Fibroblast of lung (primary cell): Measurements from ENCODE around the gene DDX10. TPM values are rescaled to one million over a fixed set of nuclear protein-coding genes. Genes with fewer than 3 reads are reported as not detected.

Experiments used
- DNase-seq, 2 donors: peaks; one replicate each; pipeline versions ENCODE4 v3.0.0 to v3.0.0-alpha.2; 2010; ENCODE audit warnings: low read depth in 2 of 2
- H2AFZ ChIP-seq: 2 replicates; pipeline ENCODE4 v1.5.1; 2012; ENCODE audit warnings: low read length, control low read depth, inconsistent platforms
- H3K27ac ChIP-seq: 2 replicates; pipeline ENCODE4 v1.5.1; 2011; ENCODE audit warnings: low read length, control low read depth; ENCODE audit not compliant: insufficient read depth
- H3K27me3 ChIP-seq: 2 replicates; pipeline ENCODE4 v1.5.1; 2011; ENCODE audit warnings: mild to moderate bottlenecking, low read length; ENCODE audit not compliant: control insufficient read depth, insufficient read depth
- H3K36me3 ChIP-seq: 2 replicates; pipeline ENCODE4 v1.5.1; 2011; ENCODE audit warnings: low read length; ENCODE audit not compliant: control insufficient read depth, insufficient read depth
- H3K4me1 ChIP-seq: 2 replicates; pipeline ENCODE4 v1.5.1; 2011; ENCODE audit warnings: low read length; ENCODE audit not compliant: control insufficient read depth, insufficient read depth; ENCODE audit errors: extremely low read depth
- H3K4me2 ChIP-seq: 2 replicates; pipeline ENCODE4 v1.5.1; 2011; ENCODE audit warnings: low read length, control low read depth; ENCODE audit not compliant: insufficient read depth; ENCODE audit errors: extremely low read depth
- H3K4me3 ChIP-seq, 4 experiments: fragments of 200-600 bp in 1 of 4; sonication (generic) in 1 of 4; replicated peaks in 1 of 4; 2 replicates each; pipeline ENCODE4 v1.5.1; 2011 to 2016; ENCODE audit warnings: low read length in 4 of 4, low read depth in 3 of 4, mild to moderate bottlenecking in 3 of 4, control low read depth in 2 of 4, inconsistent platforms in 1 of 4, mixed read lengths in 1 of 4; ENCODE audit not compliant: insufficient read depth in 1 of 4; ENCODE audit errors: control extremely low read depth in 1 of 4
- H3K79me2 ChIP-seq: 2 replicates; pipeline ENCODE4 v1.5.1; 2012; ENCODE audit warnings: mild to moderate bottlenecking, low read length, inconsistent platforms; ENCODE audit not compliant: control insufficient read depth, insufficient read depth
- H3K9ac ChIP-seq: 2 replicates; pipeline ENCODE4 v1.5.1; 2011; ENCODE audit warnings: mild to moderate bottlenecking, low read length, control low read depth; ENCODE audit not compliant: insufficient read depth
- H3K9me3 ChIP-seq: 2 replicates; pipeline ENCODE4 v1.5.1; 2012; ENCODE audit warnings: low read depth, low read length; ENCODE audit not compliant: control insufficient read depth, insufficient read depth
- H4K20me1 ChIP-seq: 2 replicates; pipeline ENCODE4 v1.5.1; 2011; ENCODE audit warnings: low read length; ENCODE audit not compliant: control insufficient read depth, insufficient read depth; ENCODE audit errors: extremely low read depth
- EZH2 ChIP-seq: IDR thresholded peaks from 2 replicates; pipeline ENCODE4 v1.5.1; 2012; ENCODE audit warnings: low read length, control low read depth, mild to moderate bottlenecking; ENCODE audit errors: missing control alignments
- polyA plus RNA-seq, 2 donors: library from polyadenylated mRNA; depleted of rRNA in 1 of 2; stranded (reverse) in 1 of 2; unstranded in 1 of 2; fragments of >200 nt; gene quantifications; 2 replicates each; pipeline ENCODE4 v1.2.1, GENCODE V29; 2011 to 2012; ENCODE audit warnings: missing spikeins in 1 of 2
- total RNA-seq: library from RNA; depleted of rRNA; stranded (reverse); fragments of >200 nt; gene quantifications from 2 replicates; pipeline ENCODE4 v1.2.1, GENCODE V29; 2014
- TF ChIP-seq, protein P1 (sequence below), 2 donors: IDR thresholded peaks in 1 of 2; conservative IDR thresholded peaks in 1 of 2; 1 replicate in 1 of 2; 2 replicates in 1 of 2; pipeline ENCODE4 v1.5.1; 2011 to 2012; ENCODE audit warnings: low read length in 2 of 2, control low read depth in 1 of 2, inconsistent platforms in 1 of 2, low read depth in 1 of 2, mild to moderate bottlenecking in 1 of 2

DDX10 gene
- total and polyA plus RNA-seq, 2 donors (not counting 1 experiment from before 2014, with no cell fraction given) = 18.5 to 20.7 TPM

DNA sequence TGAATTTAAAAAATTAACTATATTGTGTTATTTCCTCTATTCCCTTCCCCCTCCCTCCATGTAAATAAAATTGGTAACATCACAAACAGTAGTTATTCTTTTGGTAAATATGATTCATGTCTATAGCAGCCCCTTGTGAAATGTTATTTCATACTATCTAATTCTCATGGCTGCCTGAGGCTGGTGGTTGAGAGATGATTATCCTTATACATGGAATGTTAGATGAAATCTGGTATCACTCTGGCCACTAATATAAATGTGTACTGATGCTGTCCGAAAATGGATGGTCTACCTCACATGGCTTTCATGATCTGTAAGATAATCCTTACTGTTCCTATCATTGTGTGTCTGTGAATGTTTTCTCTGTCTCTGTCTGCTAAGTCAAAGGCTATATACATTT is 46.3 kb upstream of the DDX10 start:
- Histone ChIP-seq H4K20me1 (no peaks in the 10 kb centered on the region), H3K9ac (no peak overlapping the region)
- DNase-seq = no peak

DNA sequence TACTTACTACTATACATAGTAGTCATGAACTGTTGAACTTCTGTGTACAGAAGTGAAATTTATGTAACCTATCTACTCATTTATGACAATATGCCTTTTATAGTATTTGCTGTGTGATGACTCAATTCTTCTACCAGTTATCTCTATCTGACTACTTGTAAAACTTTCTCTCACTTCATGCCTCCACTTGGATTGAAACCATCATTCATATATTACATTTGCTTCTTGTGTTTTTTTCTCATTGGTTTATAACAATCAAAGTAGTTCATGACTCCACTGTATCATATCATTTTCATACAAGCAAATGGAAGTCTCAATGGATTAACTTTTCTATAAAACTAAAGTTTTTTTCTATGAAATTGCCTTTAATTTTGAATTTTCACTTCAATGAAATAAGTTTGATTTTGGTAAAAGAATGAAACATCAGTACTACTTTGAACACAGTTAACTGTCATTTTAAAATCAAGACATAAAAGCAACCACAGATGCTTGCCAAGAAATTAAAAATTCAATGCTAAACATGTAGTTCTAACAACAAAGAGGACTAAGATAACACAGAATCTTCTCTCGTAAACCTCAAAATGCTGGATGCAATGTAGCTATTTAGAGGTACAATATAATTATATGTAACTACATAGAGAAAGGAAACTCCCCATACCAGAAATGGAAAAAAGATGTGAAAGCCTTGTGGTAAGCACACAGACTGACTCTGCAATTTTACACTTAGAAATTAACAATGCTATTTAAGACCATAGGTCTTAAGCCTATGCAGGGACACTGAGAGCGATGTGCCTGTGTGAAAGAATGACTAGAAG is 43.7 kb upstream of the DDX10 start:
- no peak overlapping the region for H3K9ac ChIP-seq
- no peaks in the 10 kb centered on the region for H3K79me2 ChIP-seq
- no peaks in the 10 kb centered on the region for H3K36me3 ChIP-seq
- no peaks in the 10 kb centered on the region for H3K9me3 ChIP-seq
- no peak overlapping the region for H3K27ac ChIP-seq
- no peaks in the 10 kb centered on the region for H4K20me1 ChIP-seq
- no peak for TF ChIP-seq EZH2
- TF ChIP-seq, protein P1, sequence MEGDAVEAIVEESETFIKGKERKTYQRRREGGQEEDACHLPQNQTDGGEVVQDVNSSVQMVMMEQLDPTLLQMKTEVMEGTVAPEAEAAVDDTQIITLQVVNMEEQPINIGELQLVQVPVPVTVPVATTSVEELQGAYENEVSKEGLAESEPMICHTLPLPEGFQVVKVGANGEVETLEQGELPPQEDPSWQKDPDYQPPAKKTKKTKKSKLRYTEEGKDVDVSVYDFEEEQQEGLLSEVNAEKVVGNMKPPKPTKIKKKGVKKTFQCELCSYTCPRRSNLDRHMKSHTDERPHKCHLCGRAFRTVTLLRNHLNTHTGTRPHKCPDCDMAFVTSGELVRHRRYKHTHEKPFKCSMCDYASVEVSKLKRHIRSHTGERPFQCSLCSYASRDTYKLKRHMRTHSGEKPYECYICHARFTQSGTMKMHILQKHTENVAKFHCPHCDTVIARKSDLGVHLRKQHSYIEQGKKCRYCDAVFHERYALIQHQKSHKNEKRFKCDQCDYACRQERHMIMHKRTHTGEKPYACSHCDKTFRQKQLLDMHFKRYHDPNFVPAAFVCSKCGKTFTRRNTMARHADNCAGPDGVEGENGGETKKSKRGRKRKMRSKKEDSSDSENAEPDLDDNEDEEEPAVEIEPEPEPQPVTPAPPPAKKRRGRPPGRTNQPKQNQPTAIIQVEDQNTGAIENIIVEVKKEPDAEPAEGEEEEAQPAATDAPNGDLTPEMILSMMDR (conservative IDR thresholded peaks at IDR 0.05 in 1 of 2, IDR thresholded peaks at IDR 0.05 in 1 of 2; ENCODE audit: low read depth in 1 of 2, low read length in 2 of 2) = no peak
- no peaks in the 10 kb centered on the region for H3K4me1 ChIP-seq
- H3K4me2 ChIP-seq = no peak overlapping the region
- H2AFZ ChIP-seq = no peak overlapping the region
- no peaks in the 10 kb centered on the region for H3K27me3 ChIP-seq
- H3K4me3 ChIP-seq = no peak overlapping the region
- DNase-seq = peak in 1 of 2 donors; percentile 34

More for the DNA sequence above, 46.3 kb upstream of the DDX10 start:
- no peaks in the 10 kb centered on the region for H3K27me3 ChIP-seq
- no peak overlapping the region for H3K27ac ChIP-seq
- H3K79me2 ChIP-seq = no peaks in the 10 kb centered on the region
- H3K9me3 ChIP-seq = no peaks in the 10 kb centered on the region
- H3K4me3 ChIP-seq = no peak overlapping the region
- TF ChIP-seq, protein P1 (conservative IDR thresholded peaks at IDR 0.05 in 1 of 2, IDR thresholded peaks at IDR 0.05 in 1 of 2; ENCODE audit: low read depth in 1 of 2, low read length in 2 of 2) = no peak
- no peak for TF ChIP-seq EZH2
- no peak overlapping the region for H3K4me2 ChIP-seq
- H3K36me3 ChIP-seq = no peaks in the 10 kb centered on the region
- no peak overlapping the region for H2AFZ ChIP-seq
- no peaks in the 10 kb centered on the region for H3K4me1 ChIP-seq

DNA sequence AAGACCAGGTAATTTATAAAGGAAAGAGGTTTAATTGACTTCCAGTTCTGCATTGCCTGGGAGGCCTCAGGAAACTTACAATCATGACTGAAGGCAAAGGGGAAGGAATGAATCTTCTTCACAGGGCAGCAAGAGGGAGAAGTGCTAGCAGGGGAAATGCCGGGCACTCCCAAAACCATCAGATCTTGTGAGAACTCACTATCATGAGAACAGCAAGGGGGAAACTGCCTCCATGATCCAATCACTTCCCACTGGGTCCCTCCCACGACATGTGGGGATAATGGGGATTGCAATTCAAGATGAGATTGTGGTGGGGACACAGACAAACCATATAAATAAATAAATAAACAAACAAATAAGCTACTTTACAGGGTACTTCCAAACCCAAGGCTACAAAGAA is 42.5 kb upstream of the DDX10 start:
- H3K27me3 ChIP-seq = no peaks in the 10 kb centered on the region
- no peaks in the 10 kb centered on the region for H4K20me1 ChIP-seq
- no peak overlapping the region for H3K9ac ChIP-seq
- no peak for DNase-seq
- no peaks in the 10 kb centered on the region for H3K79me2 ChIP-seq
- H3K4me3 ChIP-seq = no peak overlapping the region
- H2AFZ ChIP-seq = no peak overlapping the region
- H3K36me3 ChIP-seq = no peaks in the 10 kb centered on the region
- no peak overlapping the region for H3K27ac ChIP-seq
- no peaks in the 10 kb centered on the region for H3K4me1 ChIP-seq
- TF ChIP-seq EZH2 = no peak
- TF ChIP-seq, protein P1 (conservative IDR thresholded peaks at IDR 0.05 in 1 of 2, IDR thresholded peaks at IDR 0.05 in 1 of 2; ENCODE audit: low read depth in 1 of 2, low read length in 2 of 2) = no peak
- no peaks in the 10 kb centered on the region for H3K9me3 ChIP-seq
- H3K4me2 ChIP-seq = no peak overlapping the region
